Osteocyte (in vitro differentiated cells): ENCODE measurements around the gene PCDHA9. TPM values are rescaled to one million over a fixed set of nuclear protein-coding genes. Genes with fewer than 3 reads are reported as not detected.
"Not testable (repeated sequence)": the region's sequence is repeated elsewhere in the genome, so short reads cannot be mapped to it uniquely, and the experiment has no call there.

Experiments used
- DNase-seq: peaks from one replicate; pipeline ENCODE4 v3.0.0; 2021; ENCODE audit warnings: mixed read lengths; ENCODE audit not compliant: unreplicated experiment; ENCODE audit errors: extremely low spot score
- H3K27ac Mint-ChIP-seq: one replicate; pipeline ENCODE4 v1.8.0; 2021; ENCODE audit warnings: mild to moderate bottlenecking, mixed read lengths; ENCODE audit not compliant: unreplicated experiment
- H3K27me3 Mint-ChIP-seq: one replicate; pipeline ENCODE4 v1.8.0; 2021; ENCODE audit warnings: mixed read lengths; ENCODE audit not compliant: unreplicated experiment
- H3K36me3 Mint-ChIP-seq: one replicate; pipeline ENCODE4 v1.8.0; 2021; ENCODE audit warnings: mixed read lengths; ENCODE audit not compliant: unreplicated experiment
- H3K4me1 Mint-ChIP-seq: one replicate; pipeline ENCODE4 v1.8.0; 2021; ENCODE audit warnings: mixed read lengths; ENCODE audit not compliant: unreplicated experiment
- H3K4me3 Mint-ChIP-seq: one replicate; pipeline ENCODE4 v1.8.0; 2021; ENCODE audit warnings: mild to moderate bottlenecking, moderate library complexity, mixed read lengths; ENCODE audit not compliant: unreplicated experiment
- H3K9me3 Mint-ChIP-seq: one replicate; pipeline ENCODE4 v1.8.0; 2021; ENCODE audit warnings: mixed read lengths; ENCODE audit not compliant: unreplicated experiment
- CTCF ChIP-seq: fragments of 200-600 bp; sonication (generic); IDR thresholded peaks from 2 replicates; pipeline ENCODE4 v1.5.0; 2021; ENCODE audit warnings: antibody characterized with exemption, mild to moderate bottlenecking, moderate library complexity
- long read RNA-seq: library from polyadenylated mRNA; unstranded; transcript quantifications from one replicate; pipeline ENCODE4 v2.0.0, GENCODE V29; 2021
- total RNA-seq: library from RNA; stranded (reverse); gene quantifications from 2 replicates; pipeline ENCODE4 v1.2.1, GENCODE V29; 2021

Gene PCDHA9
- total RNA-seq = 1.7 and 1.8 TPM in 2 replicates
- long read RNA-seq = 0 reads

- DNase-seq, H3K27ac Mint-ChIP-seq, H3K4me1 Mint-ChIP-seq, H3K27me3 Mint-ChIP-seq, H3K4me3 Mint-ChIP-seq: not testable (repeated sequence)
- peaks cover 16% of the 10 kb centered on the region for H3K36me3 Mint-ChIP-seq
- peaks cover 24% of the 10 kb centered on the region for H3K9me3 Mint-ChIP-seq
These were observed at the start of gene PCDHA9 for GRCh38 chr5:140848139-140849102. TSS of gene PCDHA9 (plus strand) at chr5:140848382. CDS start at chr5:140848496, 114 bp downstream.

- peaks cover 5% of the 10 kb centered on the region for H3K36me3 Mint-ChIP-seq
- no peak within 1 kb of the TSS for H3K4me3 Mint-ChIP-seq
- H3K27me3 Mint-ChIP-seq = no peaks in the 10 kb centered on the region
- DNase-seq = no peak
- H3K27ac Mint-ChIP-seq = no peak within 1 kb of the TSS
- peaks cover 12% of the 10 kb centered on the region for H3K9me3 Mint-ChIP-seq
- no peak for TF ChIP-seq CTCF
- H3K4me1 Mint-ChIP-seq = no peaks in the 10 kb centered on the region
These were observed 47.2 kb upstream of the PCDHA9 start, which contains the start of gene PCDHA3 for GRCh38 chr5:140800816-140801493. TSS of gene PCDHA3 (plus strand) at chr5:140801057.

GRCh38 chr5:140801494-140801841 lies 46.7 kb upstream of the PCDHA9 start:
- Mint-ChIP-seq H3K27me3 (no peaks in the 10 kb centered on the region), H3K4me3 (no peak overlapping the region), H3K27ac (no peak overlapping the region), H3K9me3 (peaks cover 12% of the 10 kb centered on the region), H3K4me1 (no peaks in the 10 kb centered on the region), H3K36me3 (peaks cover 5% of the 10 kb centered on the region)
- no peak for DNase-seq
- TF ChIP-seq CTCF = no peak

GRCh38 chr5:140802381-140802780 lies 45.8 kb upstream of the PCDHA9 start:
- not testable (repeated sequence) for H3K4me3 Mint-ChIP-seq

GRCh38 chr5:140802781-140803271 lies 45.4 kb upstream of the PCDHA9 start:
- H3K4me3 Mint-ChIP-seq = no peak overlapping the region
- H3K27ac Mint-ChIP-seq = no peak overlapping the region
- H3K36me3 Mint-ChIP-seq = peaks cover 2% of the 10 kb centered on the region
- TF ChIP-seq CTCF = no peak
- H3K27me3 Mint-ChIP-seq = no peaks in the 10 kb centered on the region
- H3K9me3 Mint-ChIP-seq = peaks cover 9% of the 10 kb centered on the region
- DNase-seq = peak; percentile 84
- H3K4me1 Mint-ChIP-seq = peaks cover 4% of the 10 kb centered on the region

More at GRCh38 chr5:140802381-140802780, 45.8 kb upstream of the PCDHA9 start:
- not testable (repeated sequence) for DNase-seq, H3K4me1 Mint-ChIP-seq, H3K36me3 Mint-ChIP-seq, H3K27ac Mint-ChIP-seq, H3K27me3 Mint-ChIP-seq
- H3K9me3 Mint-ChIP-seq = peaks cover 10% of the 10 kb centered on the region
